ENCODE data around the gene OR52I1.
A peak's percentile ranks its signal among the peaks of the same experiment; 100 is the strongest.

Gene OR52I1

DNA sequence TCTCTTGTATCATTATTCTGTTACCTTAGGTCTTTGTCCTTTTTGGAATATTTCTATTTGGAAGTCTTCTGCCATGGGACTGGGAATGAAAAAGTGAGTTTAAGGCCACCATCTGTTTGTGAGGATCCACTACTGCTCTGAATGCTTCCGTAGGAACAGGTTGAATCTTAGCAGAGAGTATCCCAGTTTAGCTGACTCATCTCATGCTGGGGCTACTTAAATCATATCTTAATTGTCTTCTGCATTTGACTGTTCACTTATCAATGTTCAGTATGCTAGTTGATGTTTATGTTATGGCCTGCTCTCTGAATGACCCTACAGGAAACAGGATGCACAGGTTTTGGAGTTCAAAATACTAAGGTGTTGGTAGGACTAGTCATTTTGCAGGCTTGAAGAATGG is 13.7 kb upstream of the OR52I1 start:
- Histone ChIP-seq H3K27ac (ENCODE audit: low read length) (no peak overlapping the region), H3K27me3 (ENCODE audit: control insufficient read depth, insufficient read depth, low read length) (no peaks in the 10 kb centered on the region), H3K4me1 (ENCODE audit: control insufficient read depth, low read depth, low read length) (no peaks in the 10 kb centered on the region), H3K4me3 (ENCODE audit: low read length) (no peak overlapping the region), H3K9me3 (ENCODE audit: control insufficient read depth, low read depth, low read length) (no peaks in the 10 kb centered on the region), H3K36me3 (ENCODE audit: control insufficient read depth, low read depth, low read length) (no peaks in the 10 kb centered on the region), H3K9ac (ENCODE audit: low read length) (no peak overlapping the region)

DNA sequence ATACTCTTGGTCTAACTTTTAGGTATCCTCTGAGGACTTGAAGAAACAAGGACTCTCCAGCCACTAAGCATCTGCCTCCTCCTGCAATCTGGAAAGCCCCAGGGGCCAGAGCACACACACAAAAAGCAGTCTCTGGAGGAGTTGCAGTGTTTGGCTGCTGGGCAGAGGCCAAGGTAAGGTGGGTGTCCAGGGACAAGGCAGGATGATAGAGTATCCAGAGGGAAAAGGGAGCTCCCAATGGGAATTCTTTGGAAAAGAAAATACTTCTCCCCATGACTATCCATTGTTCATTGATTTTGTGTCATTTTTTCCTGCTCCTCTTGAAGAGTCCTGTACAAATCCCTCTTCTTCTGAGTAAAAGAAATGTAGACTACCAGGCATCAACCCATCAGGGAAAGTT is 12.4 kb upstream of the OR52I1 start, which contains the start of gene OR52I2:
OR52I2 (plus strand) TSS at position 301 of the 400 bp plus-strand sequence.
- H3K27ac ChIP-seq (ENCODE audit: low read length), result no peak within 1 kb of the TSS
- H3K4me3 ChIP-seq (ENCODE audit: low read length), result no peak within 1 kb of the TSS
- H3K27me3 ChIP-seq (ENCODE audit: control insufficient read depth, insufficient read depth, low read length), result no peaks in the 10 kb centered on the region
- H3K9me3 ChIP-seq (ENCODE audit: control insufficient read depth, low read depth, low read length), result no peaks in the 10 kb centered on the region
- no peaks in the 10 kb centered on the region for H3K36me3 ChIP-seq (ENCODE audit: control insufficient read depth, low read depth, low read length)
- no peak within 1 kb of the TSS for H3K9ac ChIP-seq (ENCODE audit: low read length)
- H3K4me1 ChIP-seq (ENCODE audit: control insufficient read depth, low read depth, low read length), result no peaks in the 10 kb centered on the region

DNA sequence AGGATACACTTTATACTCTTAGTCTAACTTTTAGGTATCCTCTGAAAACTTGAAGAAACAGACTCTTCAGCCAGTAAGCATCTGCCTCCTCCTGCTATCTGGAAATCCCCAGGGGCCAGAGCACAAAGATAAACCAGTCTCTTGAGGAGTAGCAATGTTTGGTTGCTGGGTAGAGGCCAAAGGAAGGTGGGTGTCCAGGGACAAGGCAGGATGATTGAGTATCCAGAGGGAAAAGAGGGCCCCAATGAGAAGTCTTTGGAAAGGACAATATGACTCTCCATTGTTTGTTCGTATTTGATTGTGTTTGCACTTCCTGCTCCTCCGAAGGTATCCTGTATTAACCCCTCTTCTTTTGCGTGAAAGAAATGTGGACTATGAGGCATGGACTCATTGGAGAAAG is 4.8 kb upstream of the OR52I1 start:
- H3K4me1 ChIP-seq (ENCODE audit: control insufficient read depth, low read depth, low read length), result no peaks in the 10 kb centered on the region
- H3K9ac ChIP-seq (ENCODE audit: low read length), result no peak overlapping the region
- no peaks in the 10 kb centered on the region for H3K27me3 ChIP-seq (ENCODE audit: control insufficient read depth, insufficient read depth, low read length)
- H3K36me3 ChIP-seq (ENCODE audit: control insufficient read depth, low read depth, low read length), result no peaks in the 10 kb centered on the region
- no peak overlapping the region for H3K27ac ChIP-seq (ENCODE audit: low read length)
- H3K4me3 ChIP-seq (ENCODE audit: low read length), result no peak overlapping the region
- no peaks in the 10 kb centered on the region for H3K9me3 ChIP-seq (ENCODE audit: control insufficient read depth, low read depth, low read length)

DNA sequence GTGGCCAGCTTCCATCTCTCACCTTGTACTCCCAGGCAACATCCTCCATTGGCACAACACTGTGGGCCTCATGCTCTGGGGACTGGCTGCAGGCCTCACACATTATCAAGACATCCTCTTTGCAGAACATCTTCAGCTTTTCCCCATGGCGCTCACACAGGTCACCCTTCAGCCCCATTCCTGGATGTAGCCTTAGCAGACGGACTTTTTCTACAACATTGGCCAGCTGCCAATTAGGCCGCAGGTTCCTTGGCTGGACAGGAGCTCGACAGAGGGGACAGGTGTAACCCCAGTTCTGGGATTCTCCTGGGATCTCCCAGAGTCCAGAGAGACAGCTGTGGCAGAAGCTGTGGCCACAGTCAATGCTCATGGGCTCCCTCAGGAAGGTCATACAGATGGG is 11.2 kb downstream of the OR52I1 start:
- no peaks in the 10 kb centered on the region for H3K9me3 ChIP-seq (ENCODE audit: control insufficient read depth, low read depth, low read length)
- H3K36me3 ChIP-seq (ENCODE audit: control insufficient read depth, low read depth, low read length), result no peaks in the 10 kb centered on the region
- peaks cover 7% of the 10 kb centered on the region for H3K27me3 ChIP-seq (ENCODE audit: control insufficient read depth, insufficient read depth, low read length)
- H3K4me1 ChIP-seq (ENCODE audit: control insufficient read depth, low read depth, low read length), result peaks cover 8% of the 10 kb centered on the region
- H3K4me3 ChIP-seq (ENCODE audit: low read length), result no peak overlapping the region
- no peak overlapping the region for H3K27ac ChIP-seq (ENCODE audit: low read length)
- H3K9ac ChIP-seq (ENCODE audit: low read length), result no peak overlapping the region

DNA sequence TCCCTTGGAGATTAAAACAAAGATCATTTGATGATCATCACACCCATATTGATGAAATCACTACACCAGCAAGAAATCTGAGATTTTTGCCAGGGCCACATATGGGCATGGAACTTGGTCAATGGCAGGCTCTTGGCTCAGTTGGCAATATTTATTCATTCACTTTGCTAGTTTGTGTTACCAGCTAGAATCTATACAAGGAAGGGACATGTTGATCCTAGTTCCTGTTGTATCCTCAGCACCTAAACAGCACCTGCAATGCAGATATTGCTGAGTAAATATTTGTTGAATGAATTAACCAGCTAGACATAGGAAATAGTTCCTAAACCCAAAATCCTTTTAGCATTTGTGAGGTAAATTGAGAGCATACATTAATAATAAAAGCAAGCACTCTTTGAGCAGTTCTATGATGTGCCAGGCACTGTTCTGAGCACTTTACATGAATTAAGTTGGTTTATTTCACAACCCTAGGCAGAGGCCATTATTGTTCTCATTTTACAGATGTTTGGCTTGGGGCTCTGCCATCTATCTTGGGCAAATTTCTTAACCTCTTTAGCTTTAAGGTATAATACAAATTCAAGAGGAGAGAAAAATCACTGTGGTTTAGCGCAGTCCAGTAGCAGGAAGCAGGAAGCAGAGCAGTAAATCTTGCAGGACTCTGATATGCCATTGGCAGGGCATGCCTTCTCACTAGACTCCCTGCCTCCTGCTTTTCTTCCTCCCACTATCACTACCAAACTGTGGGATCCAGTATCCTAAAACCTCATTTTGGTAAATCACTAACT is 12.6 kb downstream of the OR52I1 start:
- H3K9ac ChIP-seq (ENCODE audit: low read length), result no peak overlapping the region
- no peaks in the 10 kb centered on the region for H3K9me3 ChIP-seq (ENCODE audit: control insufficient read depth, low read depth, low read length)
- H3K27ac ChIP-seq (ENCODE audit: low read length), result no peak overlapping the region
- peak overlapping the region; percentile 84 for H3K4me3 ChIP-seq (ENCODE audit: low read length)
- no peaks in the 10 kb centered on the region for H3K36me3 ChIP-seq (ENCODE audit: control insufficient read depth, low read depth, low read length)
- H3K4me1 ChIP-seq (ENCODE audit: control insufficient read depth, low read depth, low read length), result peaks cover 8% of the 10 kb centered on the region
- H3K27me3 ChIP-seq (ENCODE audit: control insufficient read depth, insufficient read depth, low read length), result peaks cover 7% of the 10 kb centered on the region

DNA sequence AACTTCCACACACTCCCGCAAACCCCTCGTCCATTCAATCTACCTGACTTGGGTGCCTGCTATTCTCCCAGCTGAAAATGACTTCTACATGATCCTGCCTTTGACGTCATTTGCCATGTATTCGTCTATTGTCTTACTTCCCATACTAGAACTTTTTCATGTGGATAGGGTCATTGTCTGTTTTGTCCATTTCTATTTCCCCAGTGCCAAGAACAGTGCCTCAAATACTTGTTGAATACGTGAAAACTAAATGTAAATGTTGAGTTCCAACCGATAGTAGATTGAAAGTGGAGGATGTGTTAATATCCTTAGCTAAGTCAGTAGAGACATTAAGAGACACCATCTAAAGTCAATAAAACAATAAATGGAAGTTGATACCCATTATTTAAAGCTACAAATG is 13.3 kb downstream of the OR52I1 start:
- Histone ChIP-seq H3K4me3 (ENCODE audit: low read length) (peak overlapping the region; percentile 84), H3K27ac (ENCODE audit: low read length) (no peak overlapping the region), H3K27me3 (ENCODE audit: control insufficient read depth, insufficient read depth, low read length) (peaks cover 7% of the 10 kb centered on the region), H3K4me1 (ENCODE audit: control insufficient read depth, low read depth, low read length) (peaks cover 8% of the 10 kb centered on the region), H3K9me3 (ENCODE audit: control insufficient read depth, low read depth, low read length) (no peaks in the 10 kb centered on the region), H3K9ac (ENCODE audit: low read length) (peak overlapping the region; percentile 73), H3K36me3 (ENCODE audit: control insufficient read depth, low read depth, low read length) (no peaks in the 10 kb centered on the region)

DNA sequence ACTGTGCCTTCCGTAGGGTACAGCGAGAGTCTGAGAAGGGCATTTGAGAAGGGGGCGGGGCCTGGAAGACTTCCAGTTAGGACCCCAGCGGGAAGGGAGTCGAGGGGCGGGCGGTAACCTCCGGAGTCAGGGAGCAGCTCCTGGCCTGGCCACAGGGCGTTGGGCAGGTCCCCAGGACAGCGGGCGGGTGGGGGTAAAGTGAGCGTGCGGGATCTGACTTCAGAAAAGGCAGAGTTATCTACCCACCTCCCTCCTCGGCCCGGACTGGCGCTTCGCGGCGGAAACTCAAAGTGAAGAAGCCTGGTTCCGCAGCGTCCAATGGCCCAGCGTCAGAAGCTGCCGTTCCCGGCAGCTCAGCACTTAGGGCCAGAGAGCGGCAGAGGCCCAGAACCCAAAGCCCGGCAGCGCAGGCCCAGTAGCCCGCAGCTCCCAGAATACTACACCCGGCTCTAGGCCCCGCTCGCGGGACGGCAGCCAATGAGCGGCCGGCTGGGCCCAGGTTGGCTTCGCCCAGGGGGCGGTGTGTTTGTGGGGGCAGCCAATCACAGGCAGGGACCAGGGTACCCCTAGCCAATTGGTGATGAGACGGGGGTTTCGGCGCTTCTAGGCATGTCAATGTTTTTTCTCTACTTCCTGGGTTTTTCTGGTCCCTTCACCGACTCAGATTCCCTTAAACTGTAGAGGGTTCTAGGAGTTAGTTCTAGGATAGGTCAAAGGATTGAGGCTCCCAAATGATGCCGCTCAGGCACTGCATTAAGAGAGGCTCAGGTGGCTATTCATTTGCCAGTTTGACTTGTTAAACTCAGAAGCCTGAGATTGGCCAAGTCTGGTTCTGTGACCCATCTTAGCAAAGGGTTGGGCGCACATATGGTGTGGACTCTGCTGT is 14.2 kb downstream of the OR52I1 start, which contains the start of gene TRIM68:
TRIM68 (minus strand) TSS at position 451 of the 886 bp plus-strand sequence. CDS start 2,727 bp downstream, outside the sequence.
- no peaks in the 10 kb centered on the region for H3K9me3 ChIP-seq (ENCODE audit: control insufficient read depth, low read depth, low read length)
- H3K36me3 ChIP-seq (ENCODE audit: control insufficient read depth, low read depth, low read length), result no peaks in the 10 kb centered on the region
- H3K9ac ChIP-seq (ENCODE audit: low read length), result peak within 1 kb of the TSS; percentile 73
- H3K4me1 ChIP-seq (ENCODE audit: control insufficient read depth, low read depth, low read length), result peaks cover 8% of the 10 kb centered on the region
- H3K27me3 ChIP-seq (ENCODE audit: control insufficient read depth, insufficient read depth, low read length), result peaks cover 7% of the 10 kb centered on the region
- peak within 1 kb of the TSS; percentile 84 for H3K4me3 ChIP-seq (ENCODE audit: low read length)
- H3K27ac ChIP-seq (ENCODE audit: low read length), result no peak within 1 kb of the TSS

DNA sequence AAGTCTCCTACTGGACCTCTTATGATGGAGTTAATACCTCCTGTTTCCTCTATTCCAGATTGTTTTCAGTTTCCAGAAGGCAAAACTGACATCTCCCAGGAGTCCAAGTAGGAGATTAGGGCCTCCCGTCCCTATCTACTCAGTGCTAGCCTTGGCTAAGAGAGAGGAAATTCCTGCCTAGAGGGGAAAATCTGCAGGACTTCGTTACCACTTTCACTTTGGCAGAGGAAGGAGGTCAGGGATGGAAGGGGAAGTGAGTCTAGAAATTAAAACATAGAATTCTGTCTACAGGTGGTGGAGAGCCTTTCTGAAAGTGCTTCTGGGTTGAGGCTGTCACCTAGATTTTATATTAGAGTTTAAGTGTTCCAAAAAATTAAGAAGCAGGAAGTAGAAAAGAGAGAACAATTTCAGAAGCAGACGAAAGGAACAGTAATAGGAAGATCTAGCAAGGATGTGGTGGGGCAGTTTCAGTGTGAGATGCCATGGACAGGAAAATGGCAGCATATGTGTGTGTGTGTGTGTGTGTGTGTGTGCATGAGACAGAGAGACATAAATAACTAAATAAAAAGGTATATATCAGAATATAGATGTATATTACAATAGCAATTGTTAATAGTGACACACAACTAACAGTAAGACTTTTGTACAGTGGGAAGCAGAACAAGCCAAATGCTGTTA is 16.6 kb downstream of the OR52I1 start:
- H3K4me3 ChIP-seq (ENCODE audit: low read length), result no peak overlapping the region
- peaks cover 7% of the 10 kb centered on the region for H3K27me3 ChIP-seq (ENCODE audit: control insufficient read depth, insufficient read depth, low read length)
- H3K36me3 ChIP-seq (ENCODE audit: control insufficient read depth, low read depth, low read length), result no peaks in the 10 kb centered on the region
- peaks cover 8% of the 10 kb centered on the region for H3K4me1 ChIP-seq (ENCODE audit: control insufficient read depth, low read depth, low read length)
- H3K9me3 ChIP-seq (ENCODE audit: control insufficient read depth, low read depth, low read length), result no peaks in the 10 kb centered on the region
- no peak overlapping the region for H3K9ac ChIP-seq (ENCODE audit: low read length)
- H3K27ac ChIP-seq (ENCODE audit: low read length), result no peak overlapping the region

DNA sequence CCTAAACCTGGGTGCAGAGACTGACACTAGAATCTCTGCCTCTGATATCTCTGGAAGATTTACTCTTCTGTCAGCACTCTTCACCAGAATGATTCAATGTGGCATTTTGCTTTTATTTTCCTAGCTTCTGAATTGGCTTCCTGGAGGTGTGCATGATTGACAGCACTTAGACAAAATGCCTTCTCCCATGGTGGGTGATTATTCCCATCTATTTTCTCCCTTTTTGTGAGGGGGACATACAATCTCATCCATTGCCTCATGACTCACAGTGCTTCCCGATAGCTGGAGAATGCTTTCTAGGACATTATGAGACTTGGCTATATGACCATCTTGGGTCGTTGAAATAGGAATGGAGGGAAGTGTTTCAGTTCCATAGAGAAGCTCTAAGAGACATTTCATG is 18.1 kb downstream of the OR52I1 start:
- Histone ChIP-seq H3K36me3 (ENCODE audit: control insufficient read depth, low read depth, low read length) (no peaks in the 10 kb centered on the region), H3K9me3 (ENCODE audit: control insufficient read depth, low read depth, low read length) (no peaks in the 10 kb centered on the region), H3K9ac (ENCODE audit: low read length) (no peak overlapping the region), H3K27ac (ENCODE audit: low read length) (no peak overlapping the region), H3K27me3 (ENCODE audit: control insufficient read depth, insufficient read depth, low read length) (peaks cover 7% of the 10 kb centered on the region), H3K4me3 (ENCODE audit: low read length) (no peak overlapping the region), H3K4me1 (ENCODE audit: control insufficient read depth, low read depth, low read length) (peaks cover 5% of the 10 kb centered on the region)

DNA sequence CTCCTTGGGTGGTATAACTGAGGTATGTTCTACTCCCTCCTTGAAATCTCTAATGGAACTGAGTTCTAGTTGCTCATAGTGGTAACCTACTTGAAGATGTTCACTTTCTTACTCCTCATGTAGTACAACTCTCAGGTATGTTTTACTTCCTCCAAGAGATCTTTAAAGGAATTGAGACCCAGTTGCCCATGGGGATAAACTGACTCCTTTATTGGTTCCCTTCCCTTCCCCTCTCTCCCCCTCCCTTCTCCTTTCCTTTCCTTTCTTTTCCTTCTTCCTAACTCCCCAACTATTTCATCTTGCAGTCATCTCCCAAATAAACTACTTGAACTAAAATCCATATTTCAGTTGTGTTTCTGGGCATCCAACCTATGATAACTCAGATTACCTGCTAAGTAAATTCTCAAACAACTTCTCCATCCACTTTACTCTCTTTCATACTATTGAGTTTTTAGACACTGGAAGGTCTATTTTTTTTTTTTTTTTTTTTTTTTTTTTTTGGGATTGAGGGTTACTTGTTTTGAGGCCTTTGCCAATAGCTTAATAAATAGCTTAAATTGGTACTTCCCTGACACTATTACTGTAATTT is 22.1 kb downstream of the OR52I1 start:
- no peak overlapping the region for H3K4me3 ChIP-seq (ENCODE audit: low read length)
- H3K27ac ChIP-seq (ENCODE audit: low read length), result no peak overlapping the region
- no peaks in the 10 kb centered on the region for H3K4me1 ChIP-seq (ENCODE audit: control insufficient read depth, low read depth, low read length)
- H3K27me3 ChIP-seq (ENCODE audit: control insufficient read depth, insufficient read depth, low read length), result no peaks in the 10 kb centered on the region
- no peak overlapping the region for H3K9ac ChIP-seq (ENCODE audit: low read length)
- H3K9me3 ChIP-seq (ENCODE audit: control insufficient read depth, low read depth, low read length), result no peaks in the 10 kb centered on the region
- no peaks in the 10 kb centered on the region for H3K36me3 ChIP-seq (ENCODE audit: control insufficient read depth, low read depth, low read length)

DNA sequence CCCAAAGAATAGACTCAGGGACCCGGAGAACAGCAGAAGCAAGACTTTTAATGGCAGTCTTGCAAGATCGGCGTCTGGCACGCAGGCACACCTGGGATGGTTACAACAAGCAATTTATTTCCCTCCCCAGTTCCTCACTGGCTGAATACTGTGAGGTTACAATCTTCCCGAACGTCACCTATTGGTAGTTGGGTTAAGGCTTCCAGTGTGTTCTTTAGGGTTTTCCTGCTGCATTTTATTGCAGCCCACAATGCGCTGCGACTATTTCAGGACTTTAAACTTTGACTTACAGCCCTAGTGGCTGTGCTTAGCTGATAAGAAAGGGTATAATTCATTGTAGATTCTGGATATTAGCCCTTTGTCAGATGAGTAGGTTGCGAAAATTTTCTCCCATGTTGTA is 25.7 kb downstream of the OR52I1 start:
- H3K27me3 ChIP-seq (ENCODE audit: control insufficient read depth, insufficient read depth, low read length), result no peaks in the 10 kb centered on the region
- no peak overlapping the region for H3K9ac ChIP-seq (ENCODE audit: low read length)
- H3K9me3 ChIP-seq (ENCODE audit: control insufficient read depth, low read depth, low read length), result no peaks in the 10 kb centered on the region

More for the DNA sequence above, 25.7 kb downstream of the OR52I1 start:
- Histone ChIP-seq H3K4me3 (ENCODE audit: low read length) (no peak overlapping the region), H3K36me3 (ENCODE audit: control insufficient read depth, low read depth, low read length) (no peaks in the 10 kb centered on the region), H3K4me1 (ENCODE audit: control insufficient read depth, low read depth, low read length) (no peaks in the 10 kb centered on the region), H3K27ac (ENCODE audit: low read length) (no peak overlapping the region)
